VCaP (cell line): ENCODE results near the gene PRUNE1.

ENCODE experiments used
- H3K27ac ChIP-seq: fragments of 450-650 bp; 2 replicates; pipeline ENCODE4 v1.5.1; 2017
- TF ChIP-seq, protein P1 (sequence below): fragments of 450-650 bp; conservative IDR thresholded peaks from 2 replicates; pipeline ENCODE4 v1.5.1; 2017; ENCODE audit warnings: mild to moderate bottlenecking, moderate library complexity

PRUNE1 gene

DNA sequence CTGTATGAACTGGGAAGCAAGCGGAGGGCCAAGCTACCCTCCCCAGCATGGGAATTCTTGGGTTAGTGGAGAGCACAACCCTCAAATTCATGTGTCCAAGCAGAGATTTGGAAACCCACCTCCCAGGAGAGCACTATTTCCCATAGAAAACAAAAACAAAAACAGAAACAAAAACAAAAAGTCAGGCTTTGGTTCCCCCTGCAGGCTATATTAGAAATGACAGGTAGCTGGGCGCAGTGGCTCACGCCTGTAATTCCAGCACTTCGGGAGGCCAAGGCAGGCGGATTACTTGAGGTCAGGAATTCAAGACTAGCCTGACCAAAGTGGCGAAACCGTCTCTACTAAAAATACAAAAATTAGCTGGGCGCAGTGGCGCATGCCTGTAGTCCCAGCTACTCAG lies 12.4 kb upstream of the PRUNE1 start:
- TF ChIP-seq, protein P1, sequence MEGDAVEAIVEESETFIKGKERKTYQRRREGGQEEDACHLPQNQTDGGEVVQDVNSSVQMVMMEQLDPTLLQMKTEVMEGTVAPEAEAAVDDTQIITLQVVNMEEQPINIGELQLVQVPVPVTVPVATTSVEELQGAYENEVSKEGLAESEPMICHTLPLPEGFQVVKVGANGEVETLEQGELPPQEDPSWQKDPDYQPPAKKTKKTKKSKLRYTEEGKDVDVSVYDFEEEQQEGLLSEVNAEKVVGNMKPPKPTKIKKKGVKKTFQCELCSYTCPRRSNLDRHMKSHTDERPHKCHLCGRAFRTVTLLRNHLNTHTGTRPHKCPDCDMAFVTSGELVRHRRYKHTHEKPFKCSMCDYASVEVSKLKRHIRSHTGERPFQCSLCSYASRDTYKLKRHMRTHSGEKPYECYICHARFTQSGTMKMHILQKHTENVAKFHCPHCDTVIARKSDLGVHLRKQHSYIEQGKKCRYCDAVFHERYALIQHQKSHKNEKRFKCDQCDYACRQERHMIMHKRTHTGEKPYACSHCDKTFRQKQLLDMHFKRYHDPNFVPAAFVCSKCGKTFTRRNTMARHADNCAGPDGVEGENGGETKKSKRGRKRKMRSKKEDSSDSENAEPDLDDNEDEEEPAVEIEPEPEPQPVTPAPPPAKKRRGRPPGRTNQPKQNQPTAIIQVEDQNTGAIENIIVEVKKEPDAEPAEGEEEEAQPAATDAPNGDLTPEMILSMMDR: peak; percentile 81

DNA sequence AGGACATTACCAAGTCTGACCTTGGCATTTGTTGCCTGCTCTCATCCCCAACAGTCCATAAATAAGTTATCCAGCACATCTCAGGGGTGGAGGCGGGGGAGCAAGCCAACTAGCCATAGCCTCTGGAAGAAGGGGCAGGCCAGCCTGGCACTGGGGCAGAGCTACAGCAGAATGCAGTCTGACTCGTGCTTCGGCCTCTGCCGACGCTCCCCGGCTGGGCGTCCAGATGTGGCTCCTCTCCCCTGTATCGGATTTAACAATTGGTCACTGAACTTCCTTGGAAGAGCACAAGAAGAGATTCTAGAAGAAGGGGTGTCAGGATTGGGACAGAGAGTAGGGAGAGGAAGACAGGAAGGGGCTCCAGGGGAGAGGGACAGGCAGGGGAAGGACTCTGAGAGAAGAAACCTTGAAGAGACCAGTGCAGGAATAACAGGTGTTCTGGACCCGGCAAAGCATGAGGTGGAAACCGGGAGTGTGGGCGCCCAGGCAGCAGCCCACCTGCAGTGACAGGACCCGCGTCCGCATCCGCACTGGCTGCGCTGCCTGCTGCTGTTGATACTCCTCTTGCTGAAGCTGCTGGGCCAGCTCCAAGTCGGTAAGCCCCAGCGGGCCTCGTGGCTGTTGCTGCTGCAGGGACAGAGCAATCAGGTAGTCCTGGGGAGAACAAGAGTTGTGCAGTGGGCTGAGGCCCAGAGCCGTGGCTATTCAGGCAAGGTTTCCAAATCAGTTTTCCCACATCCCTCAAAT lies 10.9 kb upstream of the PRUNE1 start:
- H3K27ac ChIP-seq: no peak overlapping the region
- TF ChIP-seq, protein P1: no peak

More for the DNA sequence above, 12.4 kb upstream of the PRUNE1 start:
- no peak overlapping the region for H3K27ac ChIP-seq

GRCh38 chr1:150997949-150998348 lies 10.3 kb upstream of the PRUNE1 start:
- TF ChIP-seq, protein P1: no peak
- H3K27ac ChIP-seq: no peak overlapping the region

DNA sequence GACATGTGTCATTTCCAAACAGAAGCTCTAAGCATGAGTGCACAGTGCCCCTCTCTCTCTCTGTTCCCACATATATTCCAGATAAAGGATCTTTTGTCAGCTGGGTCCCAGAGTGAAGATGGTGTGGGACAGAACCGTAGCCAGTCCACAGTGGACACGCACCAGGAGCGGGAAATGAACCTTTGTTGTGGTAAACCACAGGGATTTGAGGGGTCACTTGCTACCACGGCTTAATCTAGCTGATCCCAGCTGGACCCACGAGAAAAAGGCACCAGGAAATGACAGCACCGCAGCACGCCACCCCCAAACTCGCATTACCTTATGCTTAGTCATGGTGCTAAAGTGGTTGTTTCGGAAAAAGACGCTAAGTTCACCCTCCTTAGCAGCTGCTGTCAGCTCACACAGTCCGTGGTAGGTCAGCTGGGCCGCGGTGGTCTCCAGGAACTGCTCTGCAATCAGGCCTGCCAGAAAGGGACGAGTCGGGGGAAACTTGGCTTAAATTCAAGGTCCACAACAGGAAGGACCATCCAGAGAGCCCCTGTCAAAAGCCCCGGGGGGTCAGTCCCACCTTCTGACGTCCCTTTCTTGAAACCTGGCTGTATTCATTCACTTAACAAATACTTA lies 9.1 kb upstream of the PRUNE1 start:
- H3K27ac ChIP-seq: no peak overlapping the region
- TF ChIP-seq, protein P1: no peak

GRCh38 chr1:150999926-151000325 lies 8.3 kb upstream of the PRUNE1 start:
- H3K27ac ChIP-seq: no peak overlapping the region
- TF ChIP-seq, protein P1: no peak

GRCh38 chr1:151000408-151000807 lies 7.8 kb upstream of the PRUNE1 start:
- H3K27ac ChIP-seq: no peak overlapping the region
- TF ChIP-seq, protein P1: no peak

GRCh38 chr1:151001602-151002001 lies 6.6 kb upstream of the PRUNE1 start:
- TF ChIP-seq, protein P1: no peak
- no peak overlapping the region for H3K27ac ChIP-seq
